HepG2 (cell line): Measurements from ENCODE around the gene SLCO6A1. TPM values are rescaled to one million over a fixed set of nuclear protein-coding genes. Genes with fewer than 3 reads are reported as not detected.

Source experiments
- ATAC-seq: fragments of 200-7000 bp; cut with Tn5 transposase; 3 replicates; pipeline ENCODE4 v1.9.1; 2020; ENCODE audit warnings: mild to moderate bottlenecking, moderate library complexity
- BruUV-seq: library from RNA; stranded (reverse); fragments of 400-500 nt; replicated peaks from 2 replicates; lab custom pipeline; 2021; lab: Mats Ljungman, UMichigan
- CTCF ChIA-PET: fragments of 300-600 bp; formaldehyde crosslinking; extraction: SDS; loops from one replicate; lab custom pipeline; 2021; ENCODE audit warnings: low total read pairs, inconsistent platforms, low intra/inter-chr PET ratio; lab: Yijun Ruan, JAX
- POLR2A ChIA-PET: fragments of 350-600 bp; sonication (Branson Sonifier 250); formaldehyde crosslinking; loops from one replicate; lab custom pipeline; 2020; ENCODE audit warnings: antibody characterized with exemption, inconsistent platforms; lab: Yijun Ruan, JAX
- DNase-seq: peaks from one replicate; pipeline ENCODE4 v3.0.0-alpha.2; 2015; ENCODE audit warnings: low spot score
- FAIRE-seq: peaks from 3 replicates; lab custom pipeline; 2011; peaks lifted over from hg19 to GRCh38; lab: Jason Lieb, UNC
- H2AFZ ChIP-seq: one replicate; pipeline ENCODE4 v1.6.1; 2011; ENCODE audit warnings: low read length, inconsistent platforms
- H3K27ac ChIP-seq: fragments of 300-600 bp; 3 replicates; pipeline ENCODE4 v1.8.0; 2011; ENCODE audit warnings: mixed run types, mild to moderate bottlenecking, mixed read lengths, low read length, inconsistent platforms; ENCODE audit not compliant: insufficient read depth; ENCODE audit errors: extremely low read length
- H3K27me3 ChIP-seq, 2 experiments: fragments of 200-600 bp in 1 of 2; 2 replicates in 1 of 2; 3 replicates in 1 of 2; pipeline versions ENCODE4 v1.6.0 to v1.8.0; 2011; ENCODE audit warnings: low read length in 2 of 2, mild to moderate bottlenecking in 2 of 2, moderate library complexity in 2 of 2, inconsistent platforms in 1 of 2; ENCODE audit not compliant: insufficient read depth in 2 of 2, control insufficient read depth in 1 of 2
- H3K36me3 ChIP-seq, 2 experiments: fragments of 200-600 bp in 1 of 2; replicated peaks in 1 of 2; 2 replicates in 1 of 2; 3 replicates in 1 of 2; pipeline versions ENCODE4 v1.5.1 to v1.8.0; 2011; ENCODE audit warnings: low read length in 2 of 2, inconsistent platforms in 1 of 2; ENCODE audit not compliant: insufficient read depth in 2 of 2, control insufficient read depth in 1 of 2
- H3K4me1 ChIP-seq: 2 replicates; pipeline ENCODE4 v1.5.1; 2012; ENCODE audit warnings: low read length, inconsistent platforms; ENCODE audit not compliant: insufficient read depth
- H3K4me2 ChIP-seq: 2 replicates; pipeline ENCODE4 v1.6.0; 2011; ENCODE audit warnings: low read depth, low read length, inconsistent platforms
- H3K4me3 ChIP-seq, 3 experiments: fragments of 200-600 bp in 1 of 3; sonication (generic), shearing (Covaris generic) in 1 of 3; replicated peaks in 1 of 3; 2 replicates each; pipeline ENCODE4 v1.5.1; 2011 to 2016; ENCODE audit warnings: low read length in 3 of 3, inconsistent platforms in 2 of 3, low read depth in 2 of 3, mild to moderate bottlenecking in 2 of 3, control low read depth in 1 of 3, mixed read lengths in 1 of 3; ENCODE audit not compliant: insufficient read depth in 1 of 3
- H3K79me2 ChIP-seq: one replicate; pipeline ENCODE4 v1.6.1; 2011; ENCODE audit warnings: low read length, inconsistent platforms; ENCODE audit not compliant: insufficient read depth
- H3K9ac ChIP-seq: 2 replicates; pipeline ENCODE4 v1.6.0; 2011; ENCODE audit warnings: mild to moderate bottlenecking, low read depth, low read length, inconsistent platforms; ENCODE audit not compliant: insufficient read depth
- H3K9me3 ChIP-seq: 2 replicates; pipeline ENCODE4 v1.5.1; 2012; ENCODE audit warnings: mild to moderate bottlenecking, low read length
- H4K20me1 ChIP-seq: 2 replicates; pipeline ENCODE4 v1.6.0; 2011; ENCODE audit warnings: inconsistent platforms, mild to moderate bottlenecking, low read length, moderate library complexity; ENCODE audit not compliant: insufficient read depth
- HOXA9 ChIP-seq: sonication (generic); formaldehyde crosslinking; IDR thresholded peaks from 2 replicates; pipeline ENCODE4 v1.8.1; 2022; ENCODE audit warnings: missing genetic modification reagents, mild to moderate bottlenecking, moderate library complexity, borderline replicate concordance
- STAG1 ChIP-seq: sonication (generic); formaldehyde crosslinking; IDR thresholded peaks from 2 replicates; pipeline ENCODE4 v1.4.0; 2020; ENCODE audit warnings: missing genetic modification reagents
- TGIF2 ChIP-seq: IDR thresholded peaks from 2 replicates; pipeline ENCODE4 v1.6.1; 2016; ENCODE audit warnings: control low read depth, missing compliant biosample characterization
- ZNF549 ChIP-seq: sonication (generic); formaldehyde crosslinking; IDR thresholded peaks from 2 replicates; pipeline ENCODE4 v1.5.0; 2020; ENCODE audit warnings: missing genetic modification reagents
- ZNF720 ChIP-seq: sonication (generic); formaldehyde crosslinking; IDR thresholded peaks from 2 replicates; pipeline ENCODE4 v1.4.0; 2020; ENCODE audit warnings: missing genetic modification reagents
- ZNF737 ChIP-seq: sonication (generic); formaldehyde crosslinking; IDR thresholded peaks from 2 replicates; pipeline ENCODE4 v1.5.0; 2020; ENCODE audit warnings: missing genetic modification reagents, mild to moderate bottlenecking, borderline replicate concordance
- WGBS: methylation state at CpG from one replicate; pipeline ENCODE4 v1.1.6; 2017; ENCODE audit warnings: low lambda C conversion rate; 5-methylcytosine and 5-hydroxymethylcytosine counted together
- in situ Hi-C: cut with HindIII; loops from 2 replicates; pipeline ENCODE4 v1.10.0; 2017; ENCODE audit warnings: low pct_unique_long_range_greater_than_20kb; ENCODE audit not compliant: extremely low pct_ligation_motif_present
- intact Hi-C: fragments of 100-400 bp; cut with micrococcal nuclease; formaldehyde crosslinking; loops from one replicate; pipeline ENCODE4 v1.10.0; 2022; ENCODE audit not compliant: unreplicated experiment
- polyA plus RNA-seq, 8 experiments: library from polyadenylated mRNA; depleted of rRNA in 3 of 8; stranded (reverse) in 7 of 8; unstranded in 1 of 8; fragments of >200 nt; fragmentation: Illumina TruSeq in 4 of 8; extraction: Trizol in 4 of 8; gene quantifications; 2 replicates each; pipeline versions ENCODE4 v1.2.1 to v1.2.3, GENCODE V29; 2011 to 2016; ENCODE audit warnings: low read depth in 4 of 8, missing spikeins in 1 of 8, mixed read lengths in 1 of 8; ENCODE audit not compliant: insufficient read depth in 1 of 8
- total RNA-seq, 5 experiments: library from RNA; depleted of rRNA; stranded (reverse); fragments of >200 nt; fragmentation: Illumina TruSeq; extraction: Trizol; gene quantifications; 2 replicates each; pipeline ENCODE4 v1.2.3, GENCODE V29; 2016; ENCODE audit warnings: low read depth in 1 of 5
- TF ChIP-seq, protein P1 (sequence below): sonication (generic); formaldehyde crosslinking; IDR thresholded peaks from 2 replicates; pipeline ENCODE4 v1.5.0; 2020; ENCODE audit warnings: mild to moderate bottlenecking, missing genetic modification reagents, moderate library complexity

SLCO6A1 gene
- total and polyA plus RNA-seq, 2 of the 13 experiments (the other 11 are each of a cell fraction or from before 2014, with no cell fraction given), result 0.31 to 0.48 TPM

DNA sequence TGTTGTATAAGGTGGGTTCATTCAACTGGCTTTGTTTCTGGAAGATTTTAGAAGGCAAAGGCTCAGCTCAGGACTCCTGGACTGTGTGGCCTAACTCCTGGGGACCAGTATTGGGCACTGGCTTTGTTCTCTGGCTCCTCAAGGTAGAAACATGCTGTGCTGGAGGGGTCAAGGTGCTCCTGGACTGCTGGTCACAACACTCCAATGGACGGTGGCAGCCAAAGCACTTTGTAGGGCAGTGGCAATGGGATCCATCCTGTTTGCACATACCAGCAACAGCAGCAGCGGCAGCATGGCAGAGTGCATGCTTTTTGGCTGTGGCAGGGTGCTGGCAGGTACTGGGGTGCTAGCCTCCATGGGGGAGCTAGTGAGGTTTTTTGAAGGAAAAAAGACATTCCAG is 65.3 kb downstream of the SLCO6A1 start (continued):
- no peak for TF ChIP-seq ZNF549 (CRISPR knock-in tag)

DNA sequence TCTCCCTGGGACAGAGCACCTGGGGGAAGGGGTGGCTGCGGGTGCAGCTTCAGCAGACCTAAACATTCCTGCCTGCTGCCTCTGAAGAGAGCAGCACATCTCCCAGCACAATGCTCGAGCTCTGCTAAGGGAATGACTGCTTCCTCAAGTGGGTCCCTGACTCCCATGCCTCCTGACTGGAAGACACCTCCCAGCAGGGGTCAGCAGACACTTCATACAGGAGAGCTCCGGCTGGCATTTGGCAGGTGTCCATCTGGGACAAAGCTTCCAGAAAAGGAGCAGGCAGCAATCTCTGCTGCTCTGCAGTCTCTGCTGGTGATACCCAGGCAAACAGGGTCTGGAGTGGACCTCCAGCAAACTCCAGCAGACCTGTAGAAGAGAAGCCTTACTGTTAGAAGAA is 77.2 kb downstream of the SLCO6A1 start:
- intact Hi-C loops, result no loop called here
- no peaks in the 10 kb centered on the region for H3K79me2 ChIP-seq
- CTCF ChIA-PET, result no interaction called here
- TF ChIP-seq ZNF737 (CRISPR knock-in tag) (no peak), ZNF720 (no peak), STAG1 (CRISPR knock-in tag) (peak; percentile 33; the same call in 1 of the 2 replicates), HOXA9 (CRISPR knock-in tag) (no peak), TGIF2 (no peak)
- TF ChIP-seq, protein P1, sequence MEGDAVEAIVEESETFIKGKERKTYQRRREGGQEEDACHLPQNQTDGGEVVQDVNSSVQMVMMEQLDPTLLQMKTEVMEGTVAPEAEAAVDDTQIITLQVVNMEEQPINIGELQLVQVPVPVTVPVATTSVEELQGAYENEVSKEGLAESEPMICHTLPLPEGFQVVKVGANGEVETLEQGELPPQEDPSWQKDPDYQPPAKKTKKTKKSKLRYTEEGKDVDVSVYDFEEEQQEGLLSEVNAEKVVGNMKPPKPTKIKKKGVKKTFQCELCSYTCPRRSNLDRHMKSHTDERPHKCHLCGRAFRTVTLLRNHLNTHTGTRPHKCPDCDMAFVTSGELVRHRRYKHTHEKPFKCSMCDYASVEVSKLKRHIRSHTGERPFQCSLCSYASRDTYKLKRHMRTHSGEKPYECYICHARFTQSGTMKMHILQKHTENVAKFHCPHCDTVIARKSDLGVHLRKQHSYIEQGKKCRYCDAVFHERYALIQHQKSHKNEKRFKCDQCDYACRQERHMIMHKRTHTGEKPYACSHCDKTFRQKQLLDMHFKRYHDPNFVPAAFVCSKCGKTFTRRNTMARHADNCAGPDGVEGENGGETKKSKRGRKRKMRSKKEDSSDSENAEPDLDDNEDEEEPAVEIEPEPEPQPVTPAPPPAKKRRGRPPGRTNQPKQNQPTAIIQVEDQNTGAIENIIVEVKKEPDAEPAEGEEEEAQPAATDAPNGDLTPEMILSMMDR, result peak; percentile 53
- TF ChIP-seq, all 625 proteins: peak for 2
- H3K9me3 ChIP-seq, result no peaks in the 10 kb centered on the region
- no TSS peak for BruUV-seq
- POLR2A ChIA-PET, result no interaction called here
- no peak overlapping the region for H3K9ac ChIP-seq
- no peaks in the 10 kb centered on the region for H3K4me1 ChIP-seq
- no peaks in the 10 kb centered on the region for H3K36me3 ChIP-seq
- peak; percentile 30; the same call in 2 of the 3 replicates for ATAC-seq
- peak; percentile 20 for DNase-seq
- H4K20me1 ChIP-seq, result no peaks in the 10 kb centered on the region
- no peak overlapping the region for H3K4me2 ChIP-seq
- in situ Hi-C loops, result no loop called here
- FAIRE-seq, result no peak
- 14% methylated on average over 2 of the region's 3 CpGs for WGBS
- no peak overlapping the region for H3K4me3 ChIP-seq
- no peaks in the 10 kb centered on the region for H3K27me3 ChIP-seq
- no peak overlapping the region for H3K27ac ChIP-seq
- H2AFZ ChIP-seq, result no peak overlapping the region
